Endodermal cell (in vitro differentiated cells): ENCODE data around the gene RMDN3. TPM values are rescaled to one million over a fixed set of nuclear protein-coding genes. Genes with fewer than 3 reads are reported as not detected.

Source experiments
- DNase-seq: peaks from one replicate; pipeline ENCODE4 v3.0.0-alpha.2; 2017
- H3K27ac ChIP-seq: 2 replicates; pipeline ENCODE4 v1.5.1; 2013; ENCODE audit warnings: mild to moderate bottlenecking, low read depth, low read length, moderate library complexity
- H3K27me3 ChIP-seq: 2 replicates; pipeline ENCODE4 v1.6.1; 2013; ENCODE audit warnings: mild to moderate bottlenecking, low read length, moderate library complexity; ENCODE audit not compliant: insufficient read depth, control insufficient read depth, poor library complexity, severe bottlenecking
- H3K36me3 ChIP-seq: 2 replicates; pipeline ENCODE4 v1.7.0; 2013; ENCODE audit warnings: mild to moderate bottlenecking, low read length, moderate library complexity; ENCODE audit not compliant: control insufficient read depth, insufficient read depth
- H3K4me1 ChIP-seq: one replicate; pipeline ENCODE4 v1.7.0; 2013; ENCODE audit warnings: low read length; ENCODE audit not compliant: control insufficient read depth, insufficient read depth
- H3K4me3 ChIP-seq: 2 replicates; pipeline ENCODE4 v1.5.1; 2013; ENCODE audit warnings: mild to moderate bottlenecking, low read length, moderate library complexity
- H3K9ac ChIP-seq: 2 replicates; pipeline ENCODE4 v1.6.1; 2013; ENCODE audit warnings: mild to moderate bottlenecking, low read length, moderate library complexity; ENCODE audit not compliant: poor library complexity, severe bottlenecking; ENCODE audit errors: extremely low read depth
- H3K9me3 ChIP-seq: 2 replicates; pipeline ENCODE4 v1.6.1; 2013; ENCODE audit warnings: mild to moderate bottlenecking, low read length, moderate library complexity; ENCODE audit not compliant: control insufficient read depth
- H3K27ac Mint-ChIP-seq: 2 replicates; pipeline ENCODE4 v1.8.0; 2020; ENCODE audit warnings: mixed read lengths
- H3K27me3 Mint-ChIP-seq: 2 replicates; pipeline ENCODE4 v1.8.0; 2021; ENCODE audit warnings: mild to moderate bottlenecking, mixed read lengths; ENCODE audit not compliant: insufficient read depth
- H3K36me3 Mint-ChIP-seq: 2 replicates; pipeline ENCODE4 v1.8.0; 2020; ENCODE audit warnings: low read depth, mixed read lengths
- H3K4me1 Mint-ChIP-seq: 2 replicates; pipeline ENCODE4 v1.8.0; 2020; ENCODE audit warnings: mixed read lengths
- H3K4me3 Mint-ChIP-seq: 2 replicates; pipeline ENCODE4 v1.8.0; 2020; ENCODE audit warnings: mild to moderate bottlenecking, moderate library complexity, mixed read lengths
- H3K9me3 Mint-ChIP-seq: 2 replicates; pipeline ENCODE4 v1.8.0; 2020; ENCODE audit warnings: mild to moderate bottlenecking, mixed read lengths
- CTCF ChIP-seq: fragments of 200-600 bp; sonication (generic); conservative IDR thresholded peaks from 2 replicates; pipeline ENCODE4 v1.5.0; 2021; ENCODE audit warnings: antibody characterized with exemption, mild to moderate bottlenecking
- WGBS, 2 experiments: methylation state at CpG; one replicate each; pipeline versions ENCODE4 v1.1.5 to v1.1.7; 2013; ENCODE audit warnings: missing lambda C conversion rate in 2 of 2, mixed read lengths in 1 of 2; ENCODE audit not compliant: insufficient coverage in 1 of 2, insufficient read length in 1 of 2; 5-methylcytosine and 5-hydroxymethylcytosine counted together
- total RNA-seq, 2 donors: library from RNA; stranded (reverse); fragmentation: NEBNext Ultra II Directional in 1 of 2; extraction: Animal tissue kit (Norgen Biotek cat#: 25700) in 1 of 2; gene quantifications; 2 replicates in 1 of 2; 3 replicates in 1 of 2; pipeline ENCODE4 v1.2.1, GENCODE V29; 2021

The RMDN3 gene
- total RNA-seq, 2 donors from 2014 or later: 15.7 to 23.5 TPM

- Mint-ChIP-seq H3K27ac (peak overlapping the region; percentile 55), H3K4me3 (no peak overlapping the region)
Measured at GRCh38 chr15:40775007-40775406, 20.0 kb upstream of the RMDN3 start.

GRCh38 chr15:40773902-40774301 is 18.8 kb upstream of the RMDN3 start:
- no peaks in the 10 kb centered on the region for H3K9me3 ChIP-seq
- H3K4me3 ChIP-seq: no peak overlapping the region
- WGBS, 2 experiments: 96 to 100% methylated on average over 2 to 6 of the region's 6 CpGs
- no peak overlapping the region for H3K27ac ChIP-seq
- Mint-ChIP-seq H3K36me3 (peaks cover 35% of the 10 kb centered on the region), H3K27me3 (no peaks in the 10 kb centered on the region), H3K27ac (no peak overlapping the region), H3K4me1 (no peaks in the 10 kb centered on the region), H3K9me3 (no peaks in the 10 kb centered on the region), H3K4me3 (no peak overlapping the region)
- H3K4me1 ChIP-seq: no peaks in the 10 kb centered on the region
- DNase-seq: no peak
- H3K27me3 ChIP-seq: no peaks in the 10 kb centered on the region
- H3K36me3 ChIP-seq: peaks cover 23% of the 10 kb centered on the region
- H3K9ac ChIP-seq: no peak overlapping the region
- no peak for TF ChIP-seq CTCF

More at GRCh38 chr15:40775007-40775406, 20.0 kb upstream of the RMDN3 start:
- DNase-seq: no peak
- Histone ChIP-seq H3K9ac (no peak overlapping the region), H3K4me3 (no peak overlapping the region), H3K9me3 (no peaks in the 10 kb centered on the region), H3K27me3 (no peaks in the 10 kb centered on the region), H3K27ac (no peak overlapping the region), H3K36me3 (peaks cover 27% of the 10 kb centered on the region), H3K4me1 (no peaks in the 10 kb centered on the region)
- no peaks in the 10 kb centered on the region for H3K9me3 Mint-ChIP-seq
- no peaks in the 10 kb centered on the region for H3K27me3 Mint-ChIP-seq
- H3K36me3 Mint-ChIP-seq: peaks cover 41% of the 10 kb centered on the region
- 92 to 96% methylated on average over 9 to 10 of the region's 10 CpGs for WGBS, 2 experiments
- no peak for TF ChIP-seq CTCF
- H3K4me1 Mint-ChIP-seq: no peaks in the 10 kb centered on the region

GRCh38 chr15:40773496-40773895 is 18.4 kb upstream of the RMDN3 start:
- H3K27me3 ChIP-seq: no peaks in the 10 kb centered on the region
- no peaks in the 10 kb centered on the region for H3K4me1 ChIP-seq
- DNase-seq: no peak
- no peak overlapping the region for H3K27ac ChIP-seq
- no peak for TF ChIP-seq CTCF
- H3K9ac ChIP-seq: no peak overlapping the region
- H3K4me1 Mint-ChIP-seq: no peaks in the 10 kb centered on the region
- H3K9me3 ChIP-seq: no peaks in the 10 kb centered on the region
- no peak overlapping the region for H3K4me3 ChIP-seq
- WGBS, 2 experiments: 94 to 96% methylated on average over 5 to 8 of the region's 8 CpGs
- peak overlapping the region; percentile 22 for H3K27ac Mint-ChIP-seq
- peaks cover 34% of the 10 kb centered on the region for H3K36me3 Mint-ChIP-seq
- no peaks in the 10 kb centered on the region for H3K9me3 Mint-ChIP-seq
- H3K27me3 Mint-ChIP-seq: no peaks in the 10 kb centered on the region
- no peak overlapping the region for H3K4me3 Mint-ChIP-seq
- H3K36me3 ChIP-seq: peaks cover 22% of the 10 kb centered on the region
